A549 (cell line): Measurements from ENCODE around the gene DEAF1. TPM values are rescaled to one million over a fixed set of nuclear protein-coding genes. Genes with fewer than 3 reads are reported as not detected.

Experiments
- ATAC-seq, 2 experiments: fragments of 200-7000 bp in 1 of 2; fragments of >200 bp in 1 of 2; cut with Nextera tagmentation in 1 of 2; cut with Tn5 transposase in 1 of 2; 3 replicates each; pipeline versions ENCODE4 v1.8.0 to v1.9.1; 2018 to 2020; ENCODE audit warnings: mild to moderate bottlenecking in 1 of 2, moderate library complexity in 1 of 2
- CTCF ChIA-PET: fragments of 300-600 bp; sonication (Branson Sonifier 250); formaldehyde crosslinking; extraction: SDS; loops from one replicate; lab custom pipeline; 2021; ENCODE audit warnings: antibody characterized with exemption, inconsistent platforms; lab: Yijun Ruan, JAX
- POLR2A ChIA-PET: fragments of 350-600 bp; formaldehyde crosslinking; extraction: SDS; loops from one replicate; lab custom pipeline; 2021; ENCODE audit warnings: antibody characterized with exemption, inconsistent platforms; lab: Yijun Ruan, JAX
- DNase-seq, 2 experiments: peaks; one replicate each; pipeline versions ENCODE4 v3.0.0 to v3.0.0-alpha.2; 2011 to 2016; ENCODE audit warnings: low read depth in 1 of 2, low spot score in 1 of 2
- FAIRE-seq: peaks from 2 replicates; lab custom pipeline; 2011; peaks lifted over from hg19 to GRCh38; lab: Jason Lieb, UNC
- H3K27ac ChIP-seq, 2 experiments: fragments of >200 bp; sonication (Bioruptor Twin); formaldehyde crosslinking; 3 replicates each; pipeline ENCODE4 v1.5.1; 2016 to 2017
- H3K4me1 ChIP-seq: fragments of >200 bp; sonication (Bioruptor Twin); formaldehyde crosslinking; 3 replicates; pipeline ENCODE4 v1.6.1; 2016
- H3K4me2 ChIP-seq: fragments of >200 bp; sonication (Bioruptor Twin); formaldehyde crosslinking; 3 replicates; pipeline ENCODE4 v1.6.1; 2016
- H3K4me3 ChIP-seq: fragments of >200 bp; sonication (Bioruptor Twin); formaldehyde crosslinking; 3 replicates; pipeline ENCODE4 v1.5.1; 2016
- H3K9me3 ChIP-seq: fragments of >200 bp; sonication (Bioruptor Twin); formaldehyde crosslinking; 3 replicates; pipeline ENCODE4 v1.6.1; 2016
- BHLHE40 ChIP-seq: IDR thresholded peaks from 2 replicates; pipeline ENCODE4 v1.6.1; 2012; ENCODE audit warnings: low read depth, low read length, inconsistent platforms
- CBX2 ChIP-seq: fragments of 200-600 bp; sonication (generic); IDR thresholded peaks from 2 replicates; pipeline ENCODE4 v1.6.1; 2016; ENCODE audit warnings: low read depth, mild to moderate bottlenecking, borderline replicate concordance
- CBX8 ChIP-seq: fragments of 200-600 bp; sonication (generic); IDR thresholded peaks from 2 replicates; pipeline ENCODE4 v1.6.1; 2016
- CHD2 ChIP-seq: fragments of 150-350 bp; IDR thresholded peaks from 2 replicates; pipeline ENCODE4 v1.6.1; 2014; ENCODE audit warnings: low read length; ENCODE audit not compliant: partially characterized antibody
- EHF ChIP-seq: fragments of 250-450 bp; sonication (Bioruptor Pico); IDR thresholded peaks from 2 replicates; pipeline ENCODE4 v1.5.0; 2020; ENCODE audit warnings: mild to moderate bottlenecking
- EHMT2 ChIP-seq: fragments of 200-600 bp; sonication (generic); IDR thresholded peaks from 2 replicates; pipeline ENCODE4 v1.6.1; 2016; ENCODE audit warnings: antibody characterized with exemption, low read depth, mild to moderate bottlenecking, moderate library complexity
- ELK1 ChIP-seq: fragments of 150-350 bp; IDR thresholded peaks from 2 replicates; pipeline ENCODE4 v1.6.1; 2014; ENCODE audit warnings: low read depth, mild to moderate bottlenecking, low read length
- EP300 ChIP-seq, 2 experiments: fragments of >200 bp; sonication (Bioruptor Twin); formaldehyde crosslinking; IDR thresholded peaks; 2 replicates in 1 of 2; 3 replicates in 1 of 2; pipeline ENCODE4 v1.6.1; 2016 to 2017
- ESRRA ChIP-seq: fragments of 150-350 bp; IDR thresholded peaks from 2 replicates; pipeline ENCODE4 v1.6.1; 2014; ENCODE audit warnings: mild to moderate bottlenecking, low read length, borderline replicate concordance
- FOSL2 ChIP-seq, 2 experiments: fragments of 450-650 bp in 1 of 2; fragments of >200 bp in 1 of 2; sonication (Bioruptor Twin) in 1 of 2; formaldehyde crosslinking; IDR thresholded peaks; 2 replicates each; pipeline versions ENCODE4 v1.5.0 to v1.6.1; 2016 to 2020; ENCODE audit warnings: mild to moderate bottlenecking in 1 of 2, moderate library complexity in 1 of 2
- FOXS1 ChIP-seq: fragments of 250-450 bp; sonication (Bioruptor Pico); IDR thresholded peaks from 2 replicates; pipeline ENCODE4 v1.5.0; 2020; ENCODE audit warnings: mild to moderate bottlenecking, moderate library complexity
- GATA3 ChIP-seq: IDR thresholded peaks from 2 replicates; pipeline ENCODE4 v1.6.1; 2012; ENCODE audit warnings: borderline replicate concordance
- HOXA7 ChIP-seq: fragments of 250-450 bp; sonication (Bioruptor Pico); IDR thresholded peaks from 2 replicates; pipeline ENCODE4 v1.5.0; 2020; ENCODE audit warnings: mild to moderate bottlenecking, moderate library complexity
- HOXB5 ChIP-seq: fragments of 250-450 bp; sonication (Bioruptor Pico); IDR thresholded peaks from 2 replicates; pipeline ENCODE4 v1.5.0; 2020; ENCODE audit warnings: mild to moderate bottlenecking, moderate library complexity
- JUN ChIP-seq, 2 experiments: fragments of >200 bp; sonication (Bioruptor Twin); formaldehyde crosslinking; IDR thresholded peaks; 2 replicates in 1 of 2; 3 replicates in 1 of 2; pipeline ENCODE4 v1.6.1; 2016 to 2017
- JUNB ChIP-seq: fragments of >200 bp; sonication (Bioruptor Twin); formaldehyde crosslinking; IDR thresholded peaks from 2 replicates; pipeline ENCODE4 v1.6.1; 2016
- KDM1A ChIP-seq: fragments of 200-600 bp; sonication (generic); IDR thresholded peaks from 2 replicates; pipeline ENCODE4 v1.6.1; 2016; ENCODE audit warnings: low read depth, mild to moderate bottlenecking
- KDM5A ChIP-seq: fragments of 200-600 bp; sonication (generic); IDR thresholded peaks from 2 replicates; pipeline ENCODE4 v1.6.1; 2016; ENCODE audit warnings: antibody characterized with exemption, mild to moderate bottlenecking
- MAZ ChIP-seq: fragments of 150-350 bp; IDR thresholded peaks from 2 replicates; pipeline ENCODE4 v1.6.1; 2014; ENCODE audit warnings: antibody characterized with exemption, low read depth, low read length, borderline replicate concordance
- NFE2L2 ChIP-seq: fragments of 150-350 bp; conservative IDR thresholded peaks from 2 replicates; pipeline ENCODE4 v1.6.1; 2014; ENCODE audit warnings: low read length
- NR3C1 ChIP-seq: fragments of >200 bp; sonication (Bioruptor Twin); formaldehyde crosslinking; IDR thresholded peaks from 3 replicates; pipeline ENCODE4 v1.6.1; 2017
- POLR2A ChIP-seq: IDR thresholded peaks from 2 replicates; pipeline ENCODE4 v1.6.1; 2012; ENCODE audit warnings: mild to moderate bottlenecking, low read length
- RAD21 ChIP-seq, 2 experiments: fragments of >200 bp in 1 of 2; sonication (Bioruptor Twin) in 1 of 2; formaldehyde crosslinking in 1 of 2; IDR thresholded peaks in 1 of 2; conservative IDR thresholded peaks in 1 of 2; 2 replicates in 1 of 2; 3 replicates in 1 of 2; pipeline ENCODE4 v1.6.1; 2012 to 2018; ENCODE audit warnings: inconsistent platforms in 1 of 2
- RARB ChIP-seq: fragments of 250-450 bp; sonication (Bioruptor Pico); IDR thresholded peaks from 2 replicates; pipeline ENCODE4 v1.8.0; 2021; ENCODE audit warnings: mild to moderate bottlenecking, moderate library complexity
- REST ChIP-seq: fragments of 200-600 bp; sonication (generic); IDR thresholded peaks from 2 replicates; pipeline ENCODE4 v1.6.1; 2016; ENCODE audit warnings: antibody characterized with exemption, mild to moderate bottlenecking, moderate library complexity
- RFX5 ChIP-seq: fragments of 450-650 bp; IDR thresholded peaks from 2 replicates; pipeline ENCODE4 v1.7.1; 2014; ENCODE audit warnings: antibody characterized with exemption, mild to moderate bottlenecking, moderate library complexity
- RNF2 ChIP-seq: fragments of 200-600 bp; sonication (generic); IDR thresholded peaks from 2 replicates; pipeline ENCODE4 v1.6.1; 2016; ENCODE audit warnings: low read depth, mild to moderate bottlenecking, antibody characterized with exemption, moderate library complexity, borderline replicate concordance
- SMC3 ChIP-seq: fragments of >200 bp; sonication (Bioruptor Twin); formaldehyde crosslinking; IDR thresholded peaks from 3 replicates; pipeline ENCODE4 v1.6.1; 2018; ENCODE audit warnings: inconsistent platforms
- ZC3H11A ChIP-seq: fragments of 450-650 bp; IDR thresholded peaks from 2 replicates; pipeline ENCODE4 v1.6.1; 2014; ENCODE audit warnings: antibody characterized with exemption, mild to moderate bottlenecking
- ZFP36 ChIP-seq: fragments of 450-650 bp; IDR thresholded peaks from 2 replicates; pipeline ENCODE4 v1.6.1; 2014; ENCODE audit warnings: borderline replicate concordance; ENCODE audit not compliant: partially characterized antibody
- WGBS: methylation state at CpG from one replicate; pipeline ENCODE4 v1.1.6; 2017; ENCODE audit errors: missing lambda C conversion rate; 5-methylcytosine and 5-hydroxymethylcytosine counted together
- polyA minus RNA-seq: library from RNA; depleted of rRNA, polyadenylated mRNA; stranded (reverse); fragments of >200 nt; gene quantifications from 2 replicates; pipeline ENCODE4 v1.2.3, GENCODE V29; 2011; rRNA and poly(A)+ RNA removed
- polyA plus RNA-seq, 4 experiments: library from polyadenylated mRNA; depleted of rRNA in 3 of 4; stranded (reverse); fragments of >200 nt; fragmentation: RNase III in 1 of 4; extraction: RNeasy Plus Mini Kit Qiagen cat#74134 plus additional on column Dnase treatment in 1 of 4; gene quantifications; 2 replicates in 3 of 4; 3 replicates in 1 of 4; pipeline ENCODE4 v1.2.3, GENCODE V29; 2011 to 2017
- TF ChIP-seq, protein P1 (sequence below): fragments of >200 bp; sonication (Bioruptor Twin); formaldehyde crosslinking; IDR thresholded peaks from 2 replicates; pipeline ENCODE4 v1.6.1; 2016
- TF ChIP-seq, protein P2 (sequence below): fragments of >200 bp; sonication (Bioruptor Twin); formaldehyde crosslinking; IDR thresholded peaks from 3 replicates; pipeline ENCODE4 v1.5.1; 2016

The DEAF1 gene, protein sequence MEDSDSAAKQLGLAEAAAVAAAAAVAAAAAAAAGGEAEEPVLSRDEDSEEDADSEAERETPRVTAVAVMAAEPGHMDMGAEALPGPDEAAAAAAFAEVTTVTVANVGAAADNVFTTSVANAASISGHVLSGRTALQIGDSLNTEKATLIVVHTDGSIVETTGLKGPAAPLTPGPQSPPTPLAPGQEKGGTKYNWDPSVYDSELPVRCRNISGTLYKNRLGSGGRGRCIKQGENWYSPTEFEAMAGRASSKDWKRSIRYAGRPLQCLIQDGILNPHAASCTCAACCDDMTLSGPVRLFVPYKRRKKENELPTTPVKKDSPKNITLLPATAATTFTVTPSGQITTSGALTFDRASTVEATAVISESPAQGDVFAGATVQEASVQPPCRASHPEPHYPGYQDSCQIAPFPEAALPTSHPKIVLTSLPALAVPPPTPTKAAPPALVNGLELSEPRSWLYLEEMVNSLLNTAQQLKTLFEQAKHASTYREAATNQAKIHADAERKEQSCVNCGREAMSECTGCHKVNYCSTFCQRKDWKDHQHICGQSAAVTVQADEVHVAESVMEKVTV
- polyA plus RNA-seq (2011; rRNA removed) = 16.0 and 17.3 TPM in 2 replicates
- 37.1 and 40.4 TPM in 2 replicates for polyA plus RNA-seq (2012; cell fraction: cytosol; rRNA removed)
- polyA plus RNA-seq (2012; cell fraction: nucleus; rRNA removed) = 54.3 and 74.9 TPM in 2 replicates
- polyA plus RNA-seq (2017; fragmentation: RNase III; extraction: RNeasy Plus Mini Kit Qiagen cat#74134 plus additional on column Dnase treatment) = 23.5 to 25.8 TPM (median 24.0 TPM) in 3 replicates
- polyA minus RNA-seq = 17.0 and 19.7 TPM in 2 replicates

- FAIRE-seq (no peak), DNase-seq (peak; percentile 37 to 97), ATAC-seq (peak; percentile 73 to 89)
- Histone ChIP-seq H3K4me2 (peak within 1 kb of the TSS; percentile 93), H3K4me1 (peaks cover 49% of the 10 kb centered on the region), H3K4me3 (peak within 1 kb of the TSS; percentile 81), H3K9me3 (no peaks in the 10 kb centered on the region), H3K27ac (peak within 1 kb of the TSS; percentile 95 to 98)
- ChIA-PET POLR2A (interaction anchor here (0.7 to 2.9 kb wide), 7 partner anchors 11 to 144 kb away, joined by 3 to 41 read pairs (median 7); partner anchors contain the start of genes EPS8L2 and TALDO1), CTCF (interaction anchor here (1.0 to 26.0 kb wide), 5 partner anchors 12 to 38 kb away, joined by 3 to 599 read pairs (median 10); partner anchors contain the start of gene EPS8L2)
- WGBS = 1% methylated on average over 27 of the region's 103 CpGs
- TF ChIP-seq CBX2 (no peak), GATA3 (no peak), NR3C1 (no peak), MAZ (no peak), JUN (IDR thresholded peaks at IDR 0.05) (no peak; a peak in 1 of 5 replicates), KDM5A (no peak), EHMT2 (no peak), NFE2L2 (no peak), HOXB5 (CRISPR knock-in tag) (peak; percentile 90), RARB (CRISPR knock-in tag) (no peak), JUNB (no peak), BHLHE40 (no peak), RNF2 (no peak), ZC3H11A (no peak), HOXA7 (CRISPR knock-in tag) (no peak), SMC3 (no peak), ZFP36 (no peak), EHF (peak; percentile 79; the same call in 1 of the 2 replicates), ELK1 (no peak), RFX5 (no peak), POLR2A (peak; percentile 37), RAD21 (conservative IDR thresholded peaks at IDR 0.05 in 1 of 2, IDR thresholded peaks at IDR 0.05 in 1 of 2) (no peak), FOXS1 (CRISPR knock-in tag) (peak; percentile 65; the same call in 1 of the 2 replicates), FOSL2 (IDR thresholded peaks at IDR 0.05) (no peak), FOSL2 (CRISPR knock-in tag; IDR thresholded peaks at IDR 0.05) (peak; percentile 35; the same call in 1 of the 2 replicates), CBX8 (no peak), REST (no peak), KDM1A (no peak), EP300 (IDR thresholded peaks at IDR 0.05) (no peak), CHD2 (no peak), ESRRA (no peak)
- TF ChIP-seq, protein P1, sequence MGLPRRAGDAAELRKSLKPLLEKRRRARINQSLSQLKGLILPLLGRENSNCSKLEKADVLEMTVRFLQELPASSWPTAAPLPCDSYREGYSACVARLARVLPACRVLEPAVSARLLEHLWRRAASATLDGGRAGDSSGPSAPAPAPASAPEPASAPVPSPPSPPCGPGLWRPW = no peak
- TF ChIP-seq, protein P2, sequence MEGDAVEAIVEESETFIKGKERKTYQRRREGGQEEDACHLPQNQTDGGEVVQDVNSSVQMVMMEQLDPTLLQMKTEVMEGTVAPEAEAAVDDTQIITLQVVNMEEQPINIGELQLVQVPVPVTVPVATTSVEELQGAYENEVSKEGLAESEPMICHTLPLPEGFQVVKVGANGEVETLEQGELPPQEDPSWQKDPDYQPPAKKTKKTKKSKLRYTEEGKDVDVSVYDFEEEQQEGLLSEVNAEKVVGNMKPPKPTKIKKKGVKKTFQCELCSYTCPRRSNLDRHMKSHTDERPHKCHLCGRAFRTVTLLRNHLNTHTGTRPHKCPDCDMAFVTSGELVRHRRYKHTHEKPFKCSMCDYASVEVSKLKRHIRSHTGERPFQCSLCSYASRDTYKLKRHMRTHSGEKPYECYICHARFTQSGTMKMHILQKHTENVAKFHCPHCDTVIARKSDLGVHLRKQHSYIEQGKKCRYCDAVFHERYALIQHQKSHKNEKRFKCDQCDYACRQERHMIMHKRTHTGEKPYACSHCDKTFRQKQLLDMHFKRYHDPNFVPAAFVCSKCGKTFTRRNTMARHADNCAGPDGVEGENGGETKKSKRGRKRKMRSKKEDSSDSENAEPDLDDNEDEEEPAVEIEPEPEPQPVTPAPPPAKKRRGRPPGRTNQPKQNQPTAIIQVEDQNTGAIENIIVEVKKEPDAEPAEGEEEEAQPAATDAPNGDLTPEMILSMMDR = no peak
Observed at GRCh38 chr11:694563-695287, at the start of gene DEAF1. Gene DEAF1 (minus strand): TSS chr11:695222. CDS start chr11:695047, 175 bp downstream.
